ENCODE data around the gene CTR9. TPM values are rescaled to one million over a fixed set of nuclear protein-coding genes. Genes with fewer than 3 reads are reported as not detected.

The CTR9 gene
- total RNA-seq, 1 experiment from 2014 or later: 32.7 TPM

GRCh38 chr11:10750838-10751580 lies at the start of gene CTR9 (continued):
- TF ChIP-seq ARID4B (CRISPR knock-in tag; IDR thresholded peaks at IDR 0.05; ENCODE audit: borderline replicate concordance): peak; percentile 91; the same call in 1 of the 2 replicates
- 0 out of 2 replicates have a peak, but pooled peaks have one; percentile 35 for TF ChIP-seq SMAD3 (CRISPR knock-in tag; IDR thresholded peaks at IDR 0.05; ENCODE audit: borderline replicate concordance)
- peak; percentile 71 for TF ChIP-seq FOXP1 (CRISPR knock-in tag; IDR thresholded peaks at IDR 0.05; ENCODE audit: borderline replicate concordance)
- TF ChIP-seq, protein P1, sequence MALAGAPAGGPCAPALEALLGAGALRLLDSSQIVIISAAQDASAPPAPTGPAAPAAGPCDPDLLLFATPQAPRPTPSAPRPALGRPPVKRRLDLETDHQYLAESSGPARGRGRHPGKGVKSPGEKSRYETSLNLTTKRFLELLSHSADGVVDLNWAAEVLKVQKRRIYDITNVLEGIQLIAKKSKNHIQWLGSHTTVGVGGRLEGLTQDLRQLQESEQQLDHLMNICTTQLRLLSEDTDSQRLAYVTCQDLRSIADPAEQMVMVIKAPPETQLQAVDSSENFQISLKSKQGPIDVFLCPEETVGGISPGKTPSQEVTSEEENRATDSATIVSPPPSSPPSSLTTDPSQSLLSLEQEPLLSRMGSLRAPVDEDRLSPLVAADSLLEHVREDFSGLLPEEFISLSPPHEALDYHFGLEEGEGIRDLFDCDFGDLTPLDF (CRISPR knock-in tag; IDR thresholded peaks at IDR 0.05): no peak
- no peak for TF ChIP-seq NR1H2 (CRISPR knock-in tag; IDR thresholded peaks at IDR 0.05)
- TF ChIP-seq, protein P2, sequence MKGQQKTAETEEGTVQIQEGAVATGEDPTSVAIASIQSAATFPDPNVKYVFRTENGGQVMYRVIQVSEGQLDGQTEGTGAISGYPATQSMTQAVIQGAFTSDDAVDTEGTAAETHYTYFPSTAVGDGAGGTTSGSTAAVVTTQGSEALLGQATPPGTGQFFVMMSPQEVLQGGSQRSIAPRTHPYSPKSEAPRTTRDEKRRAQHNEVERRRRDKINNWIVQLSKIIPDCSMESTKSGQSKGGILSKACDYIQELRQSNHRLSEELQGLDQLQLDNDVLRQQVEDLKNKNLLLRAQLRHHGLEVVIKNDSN (CRISPR knock-in tag; IDR thresholded peaks at IDR 0.05): peak; percentile 57; the same call in 1 of the 2 replicates
- no peak for TF ChIP-seq ZBTB21 (CRISPR knock-in tag; IDR thresholded peaks at IDR 0.05; ENCODE audit: borderline replicate concordance)
- peak; percentile 90; the same call in 1 of the 2 replicates for TF ChIP-seq ETV6 (CRISPR knock-in tag; IDR thresholded peaks at IDR 0.05)
- TF ChIP-seq ATF1 (CRISPR knock-in tag; IDR thresholded peaks at IDR 0.05): no peak
- TF ChIP-seq, protein P3, sequence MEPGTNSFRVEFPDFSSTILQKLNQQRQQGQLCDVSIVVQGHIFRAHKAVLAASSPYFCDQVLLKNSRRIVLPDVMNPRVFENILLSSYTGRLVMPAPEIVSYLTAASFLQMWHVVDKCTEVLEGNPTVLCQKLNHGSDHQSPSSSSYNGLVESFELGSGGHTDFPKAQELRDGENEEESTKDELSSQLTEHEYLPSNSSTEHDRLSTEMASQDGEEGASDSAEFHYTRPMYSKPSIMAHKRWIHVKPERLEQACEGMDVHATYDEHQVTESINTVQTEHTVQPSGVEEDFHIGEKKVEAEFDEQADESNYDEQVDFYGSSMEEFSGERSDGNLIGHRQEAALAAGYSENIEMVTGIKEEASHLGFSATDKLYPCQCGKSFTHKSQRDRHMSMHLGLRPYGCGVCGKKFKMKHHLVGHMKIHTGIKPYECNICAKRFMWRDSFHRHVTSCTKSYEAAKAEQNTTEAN (CRISPR knock-in tag; IDR thresholded peaks at IDR 0.05): peak; percentile 80; the same call in 1 of the 2 replicates
- TF ChIP-seq, protein P4, sequence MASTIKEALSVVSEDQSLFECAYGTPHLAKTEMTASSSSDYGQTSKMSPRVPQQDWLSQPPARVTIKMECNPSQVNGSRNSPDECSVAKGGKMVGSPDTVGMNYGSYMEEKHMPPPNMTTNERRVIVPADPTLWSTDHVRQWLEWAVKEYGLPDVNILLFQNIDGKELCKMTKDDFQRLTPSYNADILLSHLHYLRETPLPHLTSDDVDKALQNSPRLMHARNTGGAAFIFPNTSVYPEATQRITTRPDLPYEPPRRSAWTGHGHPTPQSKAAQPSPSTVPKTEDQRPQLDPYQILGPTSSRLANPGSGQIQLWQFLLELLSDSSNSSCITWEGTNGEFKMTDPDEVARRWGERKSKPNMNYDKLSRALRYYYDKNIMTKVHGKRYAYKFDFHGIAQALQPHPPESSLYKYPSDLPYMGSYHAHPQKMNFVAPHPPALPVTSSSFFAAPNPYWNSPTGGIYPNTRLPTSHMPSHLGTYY (CRISPR knock-in tag; IDR thresholded peaks at IDR 0.05): no peak
- TF ChIP-seq GRHL2 (CRISPR knock-in tag; IDR thresholded peaks at IDR 0.05; ENCODE audit: insufficient replicate concordance, severe bottlenecking): no peak
- TF ChIP-seq JAZF1 (CRISPR knock-in tag; IDR thresholded peaks at IDR 0.05): no peak
- no peak for TF ChIP-seq ZNF425 (CRISPR knock-in tag; conservative IDR thresholded peaks at IDR 0.05)
- 0 out of 2 replicates have a peak, but pooled peaks have one; percentile 80 for TF ChIP-seq KAT7 (CRISPR knock-in tag; IDR thresholded peaks at IDR 0.05; ENCODE audit: borderline replicate concordance)
- TF ChIP-seq JUN (CRISPR knock-in tag; IDR thresholded peaks at IDR 0.05): peak; percentile 60; the same call in 1 of the 2 replicates
- TF ChIP-seq, protein P5, sequence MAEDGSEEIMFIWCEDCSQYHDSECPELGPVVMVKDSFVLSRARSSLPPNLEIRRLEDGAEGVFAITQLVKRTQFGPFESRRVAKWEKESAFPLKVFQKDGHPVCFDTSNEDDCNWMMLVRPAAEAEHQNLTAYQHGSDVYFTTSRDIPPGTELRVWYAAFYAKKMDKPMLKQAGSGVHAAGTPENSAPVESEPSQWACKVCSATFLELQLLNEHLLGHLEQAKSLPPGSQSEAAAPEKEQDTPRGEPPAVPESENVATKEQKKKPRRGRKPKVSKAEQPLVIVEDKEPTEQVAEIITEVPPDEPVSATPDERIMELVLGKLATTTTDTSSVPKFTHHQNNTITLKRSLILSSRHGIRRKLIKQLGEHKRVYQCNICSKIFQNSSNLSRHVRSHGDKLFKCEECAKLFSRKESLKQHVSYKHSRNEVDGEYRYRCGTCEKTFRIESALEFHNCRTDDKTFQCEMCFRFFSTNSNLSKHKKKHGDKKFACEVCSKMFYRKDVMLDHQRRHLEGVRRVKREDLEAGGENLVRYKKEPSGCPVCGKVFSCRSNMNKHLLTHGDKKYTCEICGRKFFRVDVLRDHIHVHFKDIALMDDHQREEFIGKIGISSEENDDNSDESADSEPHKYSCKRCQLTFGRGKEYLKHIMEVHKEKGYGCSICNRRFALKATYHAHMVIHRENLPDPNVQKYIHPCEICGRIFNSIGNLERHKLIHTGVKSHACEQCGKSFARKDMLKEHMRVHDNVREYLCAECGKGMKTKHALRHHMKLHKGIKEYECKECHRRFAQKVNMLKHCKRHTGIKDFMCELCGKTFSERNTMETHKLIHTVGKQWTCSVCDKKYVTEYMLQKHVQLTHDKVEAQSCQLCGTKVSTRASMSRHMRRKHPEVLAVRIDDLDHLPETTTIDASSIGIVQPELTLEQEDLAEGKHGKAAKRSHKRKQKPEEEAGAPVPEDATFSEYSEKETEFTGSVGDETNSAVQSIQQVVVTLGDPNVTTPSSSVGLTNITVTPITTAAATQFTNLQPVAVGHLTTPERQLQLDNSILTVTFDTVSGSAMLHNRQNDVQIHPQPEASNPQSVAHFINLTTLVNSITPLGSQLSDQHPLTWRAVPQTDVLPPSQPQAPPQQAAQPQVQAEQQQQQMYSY (CRISPR knock-in tag; IDR thresholded peaks at IDR 0.05): peak; percentile 77
- TF ChIP-seq HMGA2 (CRISPR knock-in tag; IDR thresholded peaks at IDR 0.05): no peak
- TF ChIP-seq GABPB1 (CRISPR knock-in tag; IDR thresholded peaks at IDR 0.05): peak; percentile 87
- TF ChIP-seq, protein P6, sequence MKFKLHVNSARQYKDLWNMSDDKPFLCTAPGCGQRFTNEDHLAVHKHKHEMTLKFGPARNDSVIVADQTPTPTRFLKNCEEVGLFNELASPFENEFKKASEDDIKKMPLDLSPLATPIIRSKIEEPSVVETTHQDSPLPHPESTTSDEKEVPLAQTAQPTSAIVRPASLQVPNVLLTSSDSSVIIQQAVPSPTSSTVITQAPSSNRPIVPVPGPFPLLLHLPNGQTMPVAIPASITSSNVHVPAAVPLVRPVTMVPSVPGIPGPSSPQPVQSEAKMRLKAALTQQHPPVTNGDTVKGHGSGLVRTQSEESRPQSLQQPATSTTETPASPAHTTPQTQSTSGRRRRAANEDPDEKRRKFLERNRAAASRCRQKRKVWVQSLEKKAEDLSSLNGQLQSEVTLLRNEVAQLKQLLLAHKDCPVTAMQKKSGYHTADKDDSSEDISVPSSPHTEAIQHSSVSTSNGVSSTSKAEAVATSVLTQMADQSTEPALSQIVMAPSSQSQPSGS (CRISPR knock-in tag; IDR thresholded peaks at IDR 0.05; ENCODE audit: borderline replicate concordance, low read depth): no peak
- no peak for TF ChIP-seq ZNF219 (CRISPR knock-in tag; IDR thresholded peaks at IDR 0.05; ENCODE audit: borderline replicate concordance)
